ENCODE measurements around the gene LRP1. TPM values are rescaled to one million over a fixed set of nuclear protein-coding genes. Genes with fewer than 3 reads are reported as not detected.

LRP1 gene
- total and polyA plus RNA-seq, 2 experiments from 2014 or later = 47.8 to 76.8 TPM

DNA sequence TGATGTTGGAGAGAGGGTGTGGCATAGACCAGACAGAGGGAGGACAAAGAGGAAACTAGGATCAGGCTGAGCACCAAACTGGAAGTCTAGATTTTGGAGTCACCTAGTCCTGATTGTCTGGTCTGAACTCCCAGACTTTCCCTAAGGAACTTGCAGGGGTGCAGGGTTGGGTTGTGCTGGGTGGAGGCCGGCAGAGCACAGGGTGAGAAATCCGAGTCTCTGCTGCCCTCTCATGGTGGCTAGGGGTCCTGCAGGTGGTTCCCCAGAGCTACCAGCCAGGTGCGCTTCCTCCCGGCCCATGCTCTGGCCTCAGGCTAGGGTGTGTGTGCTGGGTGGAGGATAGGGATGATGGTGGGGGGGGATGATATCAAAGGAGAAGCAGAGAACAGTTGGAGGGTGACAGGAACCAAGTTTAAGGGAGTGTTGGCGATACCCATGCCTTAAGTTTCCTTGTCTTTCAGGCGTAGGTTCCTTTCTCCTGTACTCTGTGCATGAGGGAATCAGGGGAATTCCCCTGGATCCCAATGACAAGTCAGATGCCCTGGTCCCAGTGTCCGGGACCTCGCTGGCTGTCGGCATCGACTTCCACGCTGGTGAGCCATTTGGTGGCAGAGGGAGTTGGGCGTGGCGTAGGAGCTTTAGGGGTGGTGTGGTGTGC, 54.8 kb downstream of the LRP1 start:
- H3K4me2 ChIP-seq = no peak overlapping the region
- no peak overlapping the region for H3K4me3 ChIP-seq
- no peaks in the 10 kb centered on the region for H3K4me1 ChIP-seq (ENCODE audit: insufficient read depth)
- no peak overlapping the region for H2AFZ ChIP-seq
- no peaks in the 10 kb centered on the region for H3K9me2 ChIP-seq (replicated peaks; ENCODE audit: insufficient read depth)
- 72% methylated on average over 13 of the region's 13 CpGs for WGBS (ENCODE audit: low lambda C conversion rate, missing lambda C conversion rate)
- no peak for TF ChIP-seq EZH2phosphoT487 (IDR thresholded peaks at IDR 0.05; ENCODE audit: low read depth, severe bottlenecking, unreplicated experiment)
- TF ChIP-seq, protein P1, sequence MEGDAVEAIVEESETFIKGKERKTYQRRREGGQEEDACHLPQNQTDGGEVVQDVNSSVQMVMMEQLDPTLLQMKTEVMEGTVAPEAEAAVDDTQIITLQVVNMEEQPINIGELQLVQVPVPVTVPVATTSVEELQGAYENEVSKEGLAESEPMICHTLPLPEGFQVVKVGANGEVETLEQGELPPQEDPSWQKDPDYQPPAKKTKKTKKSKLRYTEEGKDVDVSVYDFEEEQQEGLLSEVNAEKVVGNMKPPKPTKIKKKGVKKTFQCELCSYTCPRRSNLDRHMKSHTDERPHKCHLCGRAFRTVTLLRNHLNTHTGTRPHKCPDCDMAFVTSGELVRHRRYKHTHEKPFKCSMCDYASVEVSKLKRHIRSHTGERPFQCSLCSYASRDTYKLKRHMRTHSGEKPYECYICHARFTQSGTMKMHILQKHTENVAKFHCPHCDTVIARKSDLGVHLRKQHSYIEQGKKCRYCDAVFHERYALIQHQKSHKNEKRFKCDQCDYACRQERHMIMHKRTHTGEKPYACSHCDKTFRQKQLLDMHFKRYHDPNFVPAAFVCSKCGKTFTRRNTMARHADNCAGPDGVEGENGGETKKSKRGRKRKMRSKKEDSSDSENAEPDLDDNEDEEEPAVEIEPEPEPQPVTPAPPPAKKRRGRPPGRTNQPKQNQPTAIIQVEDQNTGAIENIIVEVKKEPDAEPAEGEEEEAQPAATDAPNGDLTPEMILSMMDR (IDR thresholded peaks at IDR 0.05; ENCODE audit: poor library complexity) = peak; percentile 91
- H3K79me2 ChIP-seq = no peaks in the 10 kb centered on the region
- DNase-seq (ENCODE audit: low spot score) = peak; percentile 88
- no peaks in the 10 kb centered on the region for H3K9me3 ChIP-seq (ENCODE audit: low read depth)
- H3K36me3 ChIP-seq (replicated peaks; ENCODE audit: insufficient read depth, low read depth) = no peaks in the 10 kb centered on the region
- H3K27ac ChIP-seq = peak overlapping the region; percentile 28
- no peaks in the 10 kb centered on the region for H3K27me3 ChIP-seq
- H4K20me1 ChIP-seq (ENCODE audit: insufficient read depth, poor library complexity, severe bottlenecking) = no peaks in the 10 kb centered on the region

DNA sequence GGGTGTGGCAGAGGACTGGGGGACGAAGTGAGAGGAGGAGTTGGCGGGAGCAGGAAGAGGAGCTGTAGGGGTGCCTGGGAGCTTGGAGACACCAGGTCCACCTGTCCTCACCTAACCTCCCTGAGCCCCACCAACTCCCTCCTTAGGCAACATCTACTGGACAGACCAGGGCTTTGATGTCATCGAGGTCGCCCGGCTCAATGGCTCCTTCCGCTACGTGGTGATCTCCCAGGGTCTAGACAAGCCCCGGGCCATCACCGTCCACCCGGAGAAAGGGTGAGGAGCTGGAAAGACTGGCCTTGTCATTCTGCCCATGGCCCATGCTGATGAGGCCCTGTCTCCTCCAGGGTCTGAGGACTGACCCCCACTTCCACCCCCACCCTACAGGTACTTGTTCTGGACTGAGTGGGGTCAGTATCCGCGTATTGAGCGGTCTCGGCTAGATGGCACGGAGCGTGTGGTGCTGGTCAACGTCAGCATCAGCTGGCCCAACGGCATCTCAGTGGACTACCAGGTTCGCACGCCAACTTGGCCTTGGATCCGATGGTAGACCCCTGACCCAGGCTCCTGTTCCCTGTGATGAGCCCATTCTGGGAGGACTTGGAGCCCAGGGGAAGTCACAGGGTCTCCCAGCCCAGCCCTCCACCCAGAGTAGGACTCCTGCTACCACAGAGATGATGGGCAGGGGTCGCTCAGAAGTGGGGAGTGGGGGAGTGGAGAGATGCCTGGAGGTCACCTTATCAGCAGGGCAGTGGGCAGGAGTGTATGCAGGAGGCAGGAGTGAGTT, 55.8 kb downstream of the LRP1 start:
- Histone ChIP-seq H3K4me3 (no peak overlapping the region), H3K27me3 (no peaks in the 10 kb centered on the region), H3K9me2 (replicated peaks; ENCODE audit: insufficient read depth) (no peaks in the 10 kb centered on the region), H4K20me1 (ENCODE audit: insufficient read depth, poor library complexity, severe bottlenecking) (no peaks in the 10 kb centered on the region), H3K4me1 (ENCODE audit: insufficient read depth) (no peaks in the 10 kb centered on the region), H3K27ac (no peak overlapping the region), H3K79me2 (no peaks in the 10 kb centered on the region), H2AFZ (no peak overlapping the region), H3K4me2 (no peak overlapping the region), H3K36me3 (replicated peaks; ENCODE audit: insufficient read depth, low read depth) (no peaks in the 10 kb centered on the region), H3K9me3 (ENCODE audit: low read depth) (no peaks in the 10 kb centered on the region)
- TF ChIP-seq EZH2phosphoT487 (IDR thresholded peaks at IDR 0.05; ENCODE audit: low read depth, severe bottlenecking, unreplicated experiment) (no peak), EZH2 (IDR thresholded peaks at IDR 0.05; ENCODE audit: borderline replicate concordance) (no peak)
- TF ChIP-seq, protein P1 (IDR thresholded peaks at IDR 0.05; ENCODE audit: poor library complexity) = no peak
- no peak for DNase-seq (ENCODE audit: low spot score)
- WGBS (ENCODE audit: low lambda C conversion rate, missing lambda C conversion rate) = 97% methylated on average over 21 of the region's 22 CpGs

DNA sequence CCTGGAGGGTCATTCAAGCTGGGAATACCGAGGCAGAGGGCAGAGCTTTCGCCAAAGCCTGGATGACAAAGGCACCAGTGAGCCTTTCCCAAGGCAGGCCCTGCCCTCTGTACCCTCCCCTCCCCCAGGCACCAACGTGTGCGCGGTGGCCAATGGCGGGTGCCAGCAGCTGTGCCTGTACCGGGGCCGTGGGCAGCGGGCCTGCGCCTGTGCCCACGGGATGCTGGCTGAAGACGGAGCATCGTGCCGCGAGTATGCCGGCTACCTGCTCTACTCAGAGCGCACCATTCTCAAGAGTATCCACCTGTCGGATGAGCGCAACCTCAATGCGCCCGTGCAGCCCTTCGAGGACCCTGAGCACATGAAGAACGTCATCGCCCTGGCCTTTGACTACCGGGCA, 57.1 kb downstream of the LRP1 start:
- H3K4me2 ChIP-seq = no peak overlapping the region
- no peak overlapping the region for H3K4me3 ChIP-seq
- no peaks in the 10 kb centered on the region for H4K20me1 ChIP-seq (ENCODE audit: insufficient read depth, poor library complexity, severe bottlenecking)
- H3K4me1 ChIP-seq (ENCODE audit: insufficient read depth) = no peaks in the 10 kb centered on the region
- no peaks in the 10 kb centered on the region for H3K9me2 ChIP-seq (replicated peaks; ENCODE audit: insufficient read depth)
- no peaks in the 10 kb centered on the region for H3K36me3 ChIP-seq (replicated peaks; ENCODE audit: insufficient read depth, low read depth)
- DNase-seq (ENCODE audit: low spot score) = no peak
- WGBS (ENCODE audit: low lambda C conversion rate, missing lambda C conversion rate) = 95% methylated on average over 24 of the region's 25 CpGs
- no peaks in the 10 kb centered on the region for H3K9me3 ChIP-seq (ENCODE audit: low read depth)
- no peak overlapping the region for H2AFZ ChIP-seq
- no peaks in the 10 kb centered on the region for H3K27me3 ChIP-seq
- H3K79me2 ChIP-seq = no peaks in the 10 kb centered on the region
- H3K27ac ChIP-seq = no peak overlapping the region
- TF ChIP-seq EZH2phosphoT487 (IDR thresholded peaks at IDR 0.05; ENCODE audit: low read depth, severe bottlenecking, unreplicated experiment) = no peak
- TF ChIP-seq, protein P1 (IDR thresholded peaks at IDR 0.05; ENCODE audit: poor library complexity) = no peak
- no peak for TF ChIP-seq EZH2 (IDR thresholded peaks at IDR 0.05; ENCODE audit: borderline replicate concordance)
